ENCODE results near the gene IL34. TPM values are rescaled to one million over a fixed set of nuclear protein-coding genes. Genes with fewer than 3 reads are reported as not detected.
A peak's percentile ranks its signal among the peaks of the same experiment; 100 is the strongest.
"Not testable (repeated sequence)": the region's sequence is repeated elsewhere in the genome, so short reads cannot be mapped to it uniquely, and the experiment has no call there.

The IL34 gene
- polyA plus RNA-seq, 2 donors: 22.9 to 32.7 TPM

- Histone ChIP-seq H3K9me3 (ENCODE audit: control insufficient read depth in 2 of 2, insufficient read depth in 1 of 2, low read depth in 1 of 2, low read length in 1 of 2) (no peaks in the 10 kb centered on the region), H3K27ac (ENCODE audit: low read depth in 2 of 2, low read length in 1 of 2) (peak overlapping the region; percentile 22 to 81), H3K4me3 (ENCODE audit: low read depth in 1 of 2, low read length in 2 of 2) (no peak overlapping the region), H3K27me3 (ENCODE audit: control insufficient read depth in 1 of 2, insufficient read depth in 2 of 2, low read length in 2 of 2) (no peaks in the 10 kb centered on the region), H3K4me1 (ENCODE audit: control insufficient read depth in 2 of 2, insufficient read depth in 2 of 2, low read length in 1 of 2) (peaks cover 0 to 12% of the 10 kb centered on the region in 2 donors), H3K36me3 (ENCODE audit: control insufficient read depth in 2 of 2, insufficient read depth in 2 of 2, low read length in 1 of 2) (peaks cover 0 to 2% of the 10 kb centered on the region in 2 donors)
- 58 to 59% methylated on average over 7 of the region's 7 CpGs for WGBS, 2 donors
Measured at GRCh38 chr16:70608521-70608920, 37.8 kb upstream of the IL34 start.

- no peaks in the 10 kb centered on the region for H3K9me3 ChIP-seq (ENCODE audit: control insufficient read depth in 2 of 2, insufficient read depth in 1 of 2, low read depth in 1 of 2, low read length in 1 of 2)
- WGBS, 2 donors: 73 to 82% methylated on average over 18 of the region's 18 CpGs
- no peak overlapping the region for H3K27ac ChIP-seq (ENCODE audit: low read depth in 2 of 2, low read length in 1 of 2)
Measured at GRCh38 chr16:70610273-70611223, 35.8 kb upstream of the IL34 start.

GRCh38 chr16:70611224-70611598 is 35.1 kb upstream of the IL34 start:
- H3K27me3 ChIP-seq (ENCODE audit: control insufficient read depth in 1 of 2, insufficient read depth in 2 of 2, low read length in 2 of 2): no peaks in the 10 kb centered on the region
- 89 to 91% methylated on average over 5 of the region's 5 CpGs for WGBS, 2 donors
- no peaks in the 10 kb centered on the region for H3K9me3 ChIP-seq (ENCODE audit: control insufficient read depth in 2 of 2, insufficient read depth in 1 of 2, low read depth in 1 of 2, low read length in 1 of 2)
- no peak overlapping the region for H3K27ac ChIP-seq (ENCODE audit: low read depth in 2 of 2, low read length in 1 of 2)
- H3K4me3 ChIP-seq (ENCODE audit: low read depth in 1 of 2, low read length in 2 of 2): no peak overlapping the region
- peaks cover 0 to 2% of the 10 kb centered on the region in 2 donors for H3K36me3 ChIP-seq (ENCODE audit: control insufficient read depth in 2 of 2, insufficient read depth in 2 of 2, low read length in 1 of 2)
- peaks cover 0 to 12% of the 10 kb centered on the region in 2 donors for H3K4me1 ChIP-seq (ENCODE audit: control insufficient read depth in 2 of 2, insufficient read depth in 2 of 2, low read length in 1 of 2)

More at GRCh38 chr16:70610273-70611223, 35.8 kb upstream of the IL34 start:
- Histone ChIP-seq H3K27me3 (ENCODE audit: control insufficient read depth in 1 of 2, insufficient read depth in 2 of 2, low read length in 2 of 2) (no peaks in the 10 kb centered on the region), H3K4me3 (ENCODE audit: low read depth in 1 of 2, low read length in 2 of 2) (no peak overlapping the region), H3K36me3 (ENCODE audit: control insufficient read depth in 2 of 2, insufficient read depth in 2 of 2, low read length in 1 of 2) (peaks cover 0 to 2% of the 10 kb centered on the region in 2 donors), H3K4me1 (ENCODE audit: control insufficient read depth in 2 of 2, insufficient read depth in 2 of 2, low read length in 1 of 2) (peaks cover 0 to 12% of the 10 kb centered on the region in 2 donors)

- no peak overlapping the region for H3K27ac ChIP-seq (ENCODE audit: low read depth in 2 of 2, low read length in 1 of 2)
- no peak overlapping the region for H3K4me3 ChIP-seq (ENCODE audit: low read depth in 1 of 2, low read length in 2 of 2)
- 92 to 97% methylated on average over 4 of the region's 4 CpGs for WGBS, 2 donors
- H3K27me3 ChIP-seq (ENCODE audit: control insufficient read depth in 1 of 2, insufficient read depth in 2 of 2, low read length in 2 of 2): no peaks in the 10 kb centered on the region
- H3K4me1 ChIP-seq (ENCODE audit: control insufficient read depth in 2 of 2, insufficient read depth in 2 of 2, low read length in 1 of 2): peaks cover 0 to 12% of the 10 kb centered on the region in 2 donors
- peaks cover 0 to 2% of the 10 kb centered on the region in 2 donors for H3K36me3 ChIP-seq (ENCODE audit: control insufficient read depth in 2 of 2, insufficient read depth in 2 of 2, low read length in 1 of 2)
- no peaks in the 10 kb centered on the region for H3K9me3 ChIP-seq (ENCODE audit: control insufficient read depth in 2 of 2, insufficient read depth in 1 of 2, low read depth in 1 of 2, low read length in 1 of 2)
Measured at GRCh38 chr16:70611785-70612303, 34.5 kb upstream of the IL34 start.

GRCh38 chr16:70612931-70613330 is 33.4 kb upstream of the IL34 start:
- Histone ChIP-seq H3K27ac (ENCODE audit: low read depth in 2 of 2, low read length in 1 of 2) (no peak overlapping the region), H3K4me3 (ENCODE audit: low read depth in 1 of 2, low read length in 2 of 2) (no peak overlapping the region), H3K36me3 (ENCODE audit: control insufficient read depth in 2 of 2, insufficient read depth in 2 of 2, low read length in 1 of 2) (peaks cover 0 to 2% of the 10 kb centered on the region in 2 donors), H3K4me1 (ENCODE audit: control insufficient read depth in 2 of 2, insufficient read depth in 2 of 2, low read length in 1 of 2) (peaks cover 0 to 12% of the 10 kb centered on the region in 2 donors), H3K9me3 (ENCODE audit: control insufficient read depth in 2 of 2, insufficient read depth in 1 of 2, low read depth in 1 of 2, low read length in 1 of 2) (no peaks in the 10 kb centered on the region), H3K27me3 (ENCODE audit: control insufficient read depth in 1 of 2, insufficient read depth in 2 of 2, low read length in 2 of 2) (no peaks in the 10 kb centered on the region)
- WGBS, 2 donors: 92 to 93% methylated on average over 8 of the region's 8 CpGs

GRCh38 chr16:70614208-70614951 is 32.0 kb upstream of the IL34 start:
- 62 to 74% methylated on average over 5 of the region's 5 CpGs for WGBS, 2 donors
- Histone ChIP-seq H3K9me3 (ENCODE audit: control insufficient read depth in 2 of 2, insufficient read depth in 1 of 2, low read depth in 1 of 2, low read length in 1 of 2) (no peaks in the 10 kb centered on the region), H3K36me3 (ENCODE audit: control insufficient read depth in 2 of 2, insufficient read depth in 2 of 2, low read length in 1 of 2) (peaks cover 0 to under 1% of the 10 kb centered on the region in 2 donors), H3K4me3 (ENCODE audit: low read depth in 1 of 2, low read length in 2 of 2) (no peak overlapping the region), H3K27me3 (ENCODE audit: control insufficient read depth in 1 of 2, insufficient read depth in 2 of 2, low read length in 2 of 2) (no peaks in the 10 kb centered on the region), H3K4me1 (ENCODE audit: control insufficient read depth in 2 of 2, insufficient read depth in 2 of 2, low read length in 1 of 2) (peaks cover 0 to 3% of the 10 kb centered on the region in 2 donors), H3K27ac (ENCODE audit: low read depth in 2 of 2, low read length in 1 of 2) (no peak overlapping the region)

GRCh38 chr16:70615945-70616344 is 30.4 kb upstream of the IL34 start:
- WGBS, 2 donors: 90 to 91% methylated on average over 5 of the region's 5 CpGs
- no peaks in the 10 kb centered on the region for H3K36me3 ChIP-seq (ENCODE audit: control insufficient read depth in 2 of 2, insufficient read depth in 2 of 2, low read length in 1 of 2)
- no peak overlapping the region for H3K4me3 ChIP-seq (ENCODE audit: low read depth in 1 of 2, low read length in 2 of 2)
- H3K9me3 ChIP-seq (ENCODE audit: control insufficient read depth in 2 of 2, insufficient read depth in 1 of 2, low read depth in 1 of 2, low read length in 1 of 2): no peaks in the 10 kb centered on the region
- no peak overlapping the region for H3K27ac ChIP-seq (ENCODE audit: low read depth in 2 of 2, low read length in 1 of 2)
- no peaks in the 10 kb centered on the region for H3K4me1 ChIP-seq (ENCODE audit: control insufficient read depth in 2 of 2, insufficient read depth in 2 of 2, low read length in 1 of 2)
- H3K27me3 ChIP-seq (ENCODE audit: control insufficient read depth in 1 of 2, insufficient read depth in 2 of 2, low read length in 2 of 2): no peaks in the 10 kb centered on the region

- not testable (repeated sequence) for H3K27ac ChIP-seq (ENCODE audit: low read depth in 2 of 2, low read length in 1 of 2); H3K4me3 ChIP-seq (ENCODE audit: low read depth in 1 of 2, low read length in 2 of 2)
- WGBS, 2 donors: 75 to 79% methylated on average over 3 of the region's 3 CpGs
Measured at GRCh38 chr16:70621864-70622263, 24.5 kb upstream of the IL34 start.

GRCh38 chr16:70627696-70628095 is 18.7 kb upstream of the IL34 start:
- no peaks in the 10 kb centered on the region for H3K27me3 ChIP-seq (ENCODE audit: control insufficient read depth in 1 of 2, insufficient read depth in 2 of 2, low read length in 2 of 2)
- H3K9me3 ChIP-seq (ENCODE audit: control insufficient read depth in 2 of 2, insufficient read depth in 1 of 2, low read depth in 1 of 2, low read length in 1 of 2): no peaks in the 10 kb centered on the region
- no peaks in the 10 kb centered on the region for H3K36me3 ChIP-seq (ENCODE audit: control insufficient read depth in 2 of 2, insufficient read depth in 2 of 2, low read length in 1 of 2)
- H3K27ac ChIP-seq (ENCODE audit: low read depth in 2 of 2, low read length in 1 of 2): no peak overlapping the region
- 76 to 85% methylated on average over 3 of the region's 3 CpGs for WGBS, 2 donors
- H3K4me1 ChIP-seq (ENCODE audit: control insufficient read depth in 2 of 2, insufficient read depth in 2 of 2, low read length in 1 of 2): no peaks in the 10 kb centered on the region
- H3K4me3 ChIP-seq (ENCODE audit: low read depth in 1 of 2, low read length in 2 of 2): no peak overlapping the region

More at GRCh38 chr16:70621864-70622263, 24.5 kb upstream of the IL34 start:
- not testable (repeated sequence) for H3K9me3 ChIP-seq (ENCODE audit: control insufficient read depth in 2 of 2, insufficient read depth in 1 of 2, low read depth in 1 of 2, low read length in 1 of 2); H3K27me3 ChIP-seq (ENCODE audit: control insufficient read depth in 1 of 2, insufficient read depth in 2 of 2, low read length in 2 of 2); H3K4me1 ChIP-seq (ENCODE audit: control insufficient read depth in 2 of 2, insufficient read depth in 2 of 2, low read length in 1 of 2); H3K36me3 ChIP-seq (ENCODE audit: control insufficient read depth in 2 of 2, insufficient read depth in 2 of 2, low read length in 1 of 2)

All from esophagus (tissue), 2 donors.